Measurements from ENCODE around the gene EFCAB13.
"Not testable (repeated sequence)": the region's sequence is repeated elsewhere in the genome, so short reads cannot be mapped to it uniquely, and the experiment has no call there.

The EFCAB13 gene

GRCh38 chr17:47335101-47335936 lies 11.6 kb downstream of the EFCAB13 start:
- DNase-seq, result no peak

- DNase-seq, result no peak
Measured at GRCh38 chr17:47338026-47338425, 14.3 kb downstream of the EFCAB13 start.

- DNase-seq, result peak in 1 of 2 donors; percentile 43
Measured at GRCh38 chr17:47352848-47353247, 29.1 kb downstream of the EFCAB13 start.

- DNase-seq, result no peak
Measured at GRCh38 chr17:47358652-47359051, 34.9 kb downstream of the EFCAB13 start.

- no peak for DNase-seq
Measured at GRCh38 chr17:47363171-47363570, 39.4 kb downstream of the EFCAB13 start.

GRCh38 chr17:47367257-47367656 lies 43.5 kb downstream of the EFCAB13 start:
- DNase-seq, result no peak

- no peak for DNase-seq
Measured at GRCh38 chr17:47368262-47368661, 44.5 kb downstream of the EFCAB13 start.

- not testable (repeated sequence) for DNase-seq
Measured at GRCh38 chr17:47370899-47371298, 47.1 kb downstream of the EFCAB13 start.

GRCh38 chr17:47373002-47373401 lies 49.2 kb downstream of the EFCAB13 start:
- no peak for DNase-seq

GRCh38 chr17:47376247-47376646 lies 52.5 kb downstream of the EFCAB13 start:
- no peak for DNase-seq

- no peak for DNase-seq
Measured at GRCh38 chr17:47388825-47389224, 65.1 kb downstream of the EFCAB13 start.

- not testable (repeated sequence) for DNase-seq
Measured at GRCh38 chr17:47397532-47398128, 73.9 kb downstream of the EFCAB13 start.

GRCh38 chr17:47400333-47400732 lies 76.6 kb downstream of the EFCAB13 start:
- DNase-seq, result no peak

- DNase-seq, result no peak
Measured at GRCh38 chr17:47401100-47401499, 77.3 kb downstream of the EFCAB13 start.

- no peak for DNase-seq
Measured at GRCh38 chr17:47404006-47404405, 80.3 kb downstream of the EFCAB13 start.

- DNase-seq, result no peak
Measured at GRCh38 chr17:47404875-47405274, 81.1 kb downstream of the EFCAB13 start.

- no peak for DNase-seq
Measured at GRCh38 chr17:47413872-47414271, 90.1 kb downstream of the EFCAB13 start.

GRCh38 chr17:47414612-47415011 lies 90.9 kb downstream of the EFCAB13 start:
- no peak for DNase-seq

- no peak for DNase-seq
Measured at GRCh38 chr17:47423406-47424295, 99.9 kb downstream of the EFCAB13 start.

- DNase-seq, result not testable (repeated sequence)
Measured at GRCh38 chr17:47425233-47425632, 101.5 kb downstream of the EFCAB13 start.

- DNase-seq, result not testable (repeated sequence)
Measured at GRCh38 chr17:47425887-47426635, 102.3 kb downstream of the EFCAB13 start.

GRCh38 chr17:47427985-47428384 lies 104.2 kb downstream of the EFCAB13 start:
- no peak for DNase-seq

- not testable (repeated sequence) for DNase-seq
Measured at GRCh38 chr17:47432240-47432639, 108.5 kb downstream of the EFCAB13 start.

Measured in bone marrow (tissue), 2 donors.